Large intestine (tissue), 3 donors: ENCODE measurements around the gene CDH7. TPM values are rescaled to one million over a fixed set of nuclear protein-coding genes. Genes with fewer than 3 reads are reported as not detected.

Experiments
- DNase-seq, 2 donors: peaks; one replicate each; pipeline versions ENCODE4 v3.0.0 to v3.0.0-alpha.2; 2013
- H3K27ac ChIP-seq: one replicate; pipeline ENCODE4 v1.5.1; 2013; ENCODE audit warnings: low read length
- H3K27me3 ChIP-seq: 2 replicates; pipeline ENCODE4 v1.6.1; 2013; ENCODE audit warnings: low read length; ENCODE audit not compliant: control insufficient read depth, insufficient read depth
- H3K36me3 ChIP-seq: 2 replicates; pipeline ENCODE4 v1.6.1; 2013; ENCODE audit warnings: low read length; ENCODE audit not compliant: control insufficient read depth, insufficient read depth
- H3K4me1 ChIP-seq: one replicate; pipeline ENCODE4 v1.6.1; 2013; ENCODE audit warnings: low read length; ENCODE audit not compliant: control insufficient read depth, insufficient read depth
- H3K4me3 ChIP-seq: one replicate; pipeline ENCODE4 v1.5.1; 2013; ENCODE audit warnings: low read length
- H3K9me3 ChIP-seq: one replicate; pipeline ENCODE4 v1.6.1; 2013; ENCODE audit warnings: mild to moderate bottlenecking, low read depth, low read length, moderate library complexity; ENCODE audit not compliant: control insufficient read depth
- WGBS: methylation state at CpG from one replicate; pipeline ENCODE4 v1.1.5; 2013; ENCODE audit warnings: low lambda C conversion rate; ENCODE audit not compliant: insufficient coverage; 5-methylcytosine and 5-hydroxymethylcytosine counted together
- polyA plus RNA-seq: library from polyadenylated mRNA; unstranded; fragments of 120-200 nt; gene quantifications from one replicate; pipeline ENCODE4 v1.2.1, GENCODE V29; 2013

CDH7 gene
- polyA plus RNA-seq, 1 donor, result 0.22 TPM

DNA sequence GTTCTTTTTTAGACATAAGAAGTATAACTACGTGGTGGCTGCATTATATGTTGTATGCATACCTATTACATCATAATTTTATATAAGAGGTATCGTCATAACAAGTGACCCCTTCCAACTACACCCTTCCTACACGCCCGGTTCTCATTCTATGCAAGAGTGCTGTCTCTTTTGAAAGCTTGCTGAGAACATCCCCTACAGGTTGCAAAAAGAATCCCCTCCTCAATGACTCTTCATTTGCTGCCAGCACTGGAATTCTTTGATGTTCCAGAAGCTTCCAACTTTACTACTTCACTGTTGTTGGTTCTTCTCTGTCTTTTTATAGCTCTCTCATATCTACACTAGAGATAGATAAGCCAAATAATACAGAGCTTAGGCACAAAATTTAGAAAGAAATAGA lies 66.4 kb downstream of the CDH7 start:
- no peaks in the 10 kb centered on the region for H3K27me3 ChIP-seq
- DNase-seq, result no peak
- no CpG with 5 or more reads among the region's 4 CpGs for WGBS
- no peak overlapping the region for H3K27ac ChIP-seq
- H3K4me3 ChIP-seq, result no peak overlapping the region
- H3K36me3 ChIP-seq, result no peaks in the 10 kb centered on the region
- H3K9me3 ChIP-seq, result peaks cover 3% of the 10 kb centered on the region
- no peaks in the 10 kb centered on the region for H3K4me1 ChIP-seq

DNA sequence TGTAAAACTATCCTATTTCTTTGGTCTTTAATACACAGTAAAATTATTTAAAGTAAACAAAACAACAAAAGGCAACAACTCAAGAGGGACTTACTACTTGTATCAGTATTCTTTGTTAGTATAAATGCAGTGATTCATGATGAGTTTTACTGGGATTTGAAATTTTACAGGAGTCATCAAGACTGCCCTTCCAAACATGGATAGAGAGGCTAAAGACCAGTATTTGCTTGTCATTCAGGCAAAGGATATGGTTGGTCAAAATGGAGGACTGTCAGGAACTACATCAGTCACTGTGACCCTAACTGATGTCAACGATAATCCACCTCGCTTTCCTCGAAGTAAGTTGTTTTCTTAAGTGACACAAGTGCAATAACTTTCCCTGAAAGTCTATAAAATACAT lies 71.1 kb downstream of the CDH7 start:
- Histone ChIP-seq H3K27me3 (no peaks in the 10 kb centered on the region), H3K4me3 (no peak overlapping the region), H3K4me1 (no peaks in the 10 kb centered on the region), H3K9me3 (peaks cover 3% of the 10 kb centered on the region), H3K27ac (no peak overlapping the region), H3K36me3 (no peaks in the 10 kb centered on the region)
- no peak for DNase-seq
- no CpG with 5 or more reads among the region's 3 CpGs for WGBS

DNA sequence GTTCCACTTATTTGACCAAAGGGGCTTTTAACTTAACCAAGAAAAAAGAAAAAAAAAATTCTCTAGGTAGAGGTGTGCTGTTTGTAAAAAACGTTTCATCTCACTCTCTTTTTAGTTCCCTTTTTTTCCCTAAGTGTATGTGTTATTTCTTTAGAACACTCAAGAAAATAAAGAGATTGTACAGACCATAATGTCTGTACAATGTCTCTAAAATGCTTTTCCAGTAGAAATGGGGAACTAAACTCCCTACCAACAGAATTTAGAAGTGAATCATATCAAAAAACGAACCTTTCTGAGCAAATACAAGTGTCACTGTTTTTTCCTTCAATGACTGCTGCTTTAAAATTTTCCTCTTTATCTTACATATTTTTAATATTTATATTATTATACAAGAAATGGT lies 72.0 kb downstream of the CDH7 start:
- Histone ChIP-seq H3K27ac (no peak overlapping the region), H3K36me3 (no peaks in the 10 kb centered on the region), H3K9me3 (peaks cover 3% of the 10 kb centered on the region), H3K27me3 (no peaks in the 10 kb centered on the region), H3K4me1 (no peaks in the 10 kb centered on the region), H3K4me3 (no peak overlapping the region)
- DNase-seq, result no peak
- WGBS, result 80% methylated on average over 1 of the region's 2 CpGs

DNA sequence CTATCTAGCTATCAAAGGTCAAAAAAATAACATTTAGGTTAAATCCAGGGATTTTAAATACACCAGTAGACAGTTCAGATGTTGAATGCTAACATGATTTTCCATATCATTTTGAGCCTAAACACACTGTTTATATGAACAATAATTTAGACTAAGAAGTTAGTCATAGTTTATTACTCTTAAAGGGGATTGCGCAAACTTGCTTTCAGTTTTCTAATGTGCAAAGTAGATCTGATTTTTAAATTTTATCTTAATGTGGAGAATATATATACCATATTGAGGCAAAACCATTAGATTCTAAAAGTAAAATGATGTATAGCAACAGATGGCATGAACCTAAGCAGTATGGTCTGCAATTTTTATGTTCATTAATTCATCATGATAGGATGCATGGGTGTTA lies 76.6 kb downstream of the CDH7 start:
- no CpG with 5 or more reads among the region's 1 CpG for WGBS
- no peaks in the 10 kb centered on the region for H3K4me1 ChIP-seq
- no peaks in the 10 kb centered on the region for H3K36me3 ChIP-seq
- no peak overlapping the region for H3K27ac ChIP-seq
- H3K4me3 ChIP-seq, result no peak overlapping the region
- no peaks in the 10 kb centered on the region for H3K9me3 ChIP-seq
- no peak for DNase-seq
- no peaks in the 10 kb centered on the region for H3K27me3 ChIP-seq

DNA sequence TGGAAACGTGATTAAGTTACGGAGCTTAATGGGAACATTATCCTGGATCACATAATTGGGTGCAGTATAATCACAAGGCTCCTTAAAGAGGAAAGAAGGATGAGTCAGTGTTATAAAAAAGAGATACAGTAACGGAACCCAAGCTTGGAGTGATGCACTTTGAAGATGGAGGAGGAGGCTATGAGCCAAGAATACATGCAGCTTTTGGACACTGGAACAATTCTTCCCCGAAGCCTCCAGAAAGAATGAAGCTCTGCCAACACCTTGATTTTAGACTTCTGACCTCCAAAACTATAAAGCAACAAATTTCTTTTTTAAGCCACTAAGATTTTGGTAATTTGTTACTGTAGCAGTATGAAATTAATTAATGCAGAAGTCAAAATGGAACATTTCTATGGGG lies 85.1 kb downstream of the CDH7 start:
- Histone ChIP-seq H3K27me3 (no peaks in the 10 kb centered on the region), H3K4me3 (no peak overlapping the region), H3K36me3 (no peaks in the 10 kb centered on the region), H3K9me3 (no peaks in the 10 kb centered on the region), H3K4me1 (no peaks in the 10 kb centered on the region), H3K27ac (no peak overlapping the region)
- 100% methylated on average over 2 of the region's 4 CpGs for WGBS
- DNase-seq, result no peak

DNA sequence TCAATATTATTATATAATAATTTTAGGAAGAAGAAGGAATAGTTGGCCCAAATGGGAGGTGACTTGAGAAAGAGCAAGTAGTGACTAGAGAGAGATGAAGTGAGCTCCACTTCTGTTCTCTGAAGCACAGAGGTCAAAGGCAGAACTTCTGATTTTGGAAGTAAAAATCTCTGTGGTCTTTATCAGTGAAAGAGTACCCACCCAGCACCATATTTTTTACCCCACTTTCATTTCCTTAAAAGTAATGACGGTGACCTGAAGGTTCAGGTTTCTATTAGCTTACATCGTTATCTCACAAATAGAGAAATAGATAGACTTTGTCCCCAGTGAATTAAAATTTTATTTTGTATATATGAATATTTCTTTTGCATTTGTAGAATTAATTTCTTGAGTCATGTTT lies 95.3 kb downstream of the CDH7 start:
- no CpG with 5 or more reads among the region's 2 CpGs for whole genome bisulfite sequencing
- no peaks in the 10 kb centered on the region for H3K9me3 ChIP-seq
- H3K36me3 ChIP-seq, result no peaks in the 10 kb centered on the region
- no peak overlapping the region for H3K4me3 ChIP-seq
- H3K27ac ChIP-seq, result no peak overlapping the region
- H3K27me3 ChIP-seq, result no peaks in the 10 kb centered on the region
- no peak for DNase-seq
- H3K4me1 ChIP-seq, result no peaks in the 10 kb centered on the region

DNA sequence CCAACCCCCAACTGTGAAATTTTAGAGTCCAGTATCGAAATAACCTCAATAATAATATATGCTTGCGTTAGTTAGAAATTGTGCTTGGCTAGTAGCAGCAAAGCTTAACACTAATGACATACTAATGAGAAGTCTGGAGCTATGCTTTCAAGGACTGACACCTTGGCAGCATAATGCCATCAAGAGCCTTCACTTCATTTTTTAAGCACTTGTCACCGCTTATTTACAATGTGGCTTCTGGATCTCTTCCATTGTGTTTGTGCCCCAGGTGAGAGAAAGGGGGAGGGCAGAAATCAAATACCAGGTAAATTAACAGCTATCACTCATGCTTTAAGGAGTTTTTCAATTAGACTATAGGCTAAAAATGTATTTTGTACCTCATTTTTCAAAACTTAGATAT lies 101.5 kb downstream of the CDH7 start:
- WGBS, result 100% methylated on average over 1 of the region's 3 CpGs
- Histone ChIP-seq H3K27ac (no peak overlapping the region), H3K4me3 (no peak overlapping the region), H3K36me3 (no peaks in the 10 kb centered on the region), H3K27me3 (no peaks in the 10 kb centered on the region), H3K4me1 (no peaks in the 10 kb centered on the region), H3K9me3 (no peaks in the 10 kb centered on the region)
- no peak for DNase-seq

DNA sequence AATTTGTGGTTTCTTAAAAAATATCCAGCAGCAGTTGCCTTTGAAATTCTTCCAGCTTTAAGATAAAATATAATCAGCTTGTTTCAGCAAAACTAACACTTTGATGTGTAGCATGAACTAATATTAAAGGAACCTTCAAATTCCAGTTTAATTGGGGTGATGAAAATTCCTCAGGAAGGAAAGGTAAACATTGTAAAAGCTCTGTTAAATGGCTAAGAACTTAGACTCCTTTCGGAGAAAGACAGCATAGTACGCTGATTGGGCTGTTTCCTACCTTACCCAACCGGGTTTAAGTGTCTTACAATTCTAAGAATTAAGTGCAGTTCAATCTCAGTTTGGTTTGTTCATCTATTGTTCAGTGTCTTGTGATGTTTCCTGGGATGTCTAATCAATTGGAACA lies 108.3 kb downstream of the CDH7 start:
- Histone ChIP-seq H3K4me1 (peaks cover 8% of the 10 kb centered on the region), H3K36me3 (no peaks in the 10 kb centered on the region), H3K27ac (no peak overlapping the region), H3K27me3 (no peaks in the 10 kb centered on the region), H3K4me3 (no peak overlapping the region), H3K9me3 (no peaks in the 10 kb centered on the region)
- no CpG with 5 or more reads among the region's 3 CpGs for WGBS
- peak in 1 of 2 donors; percentile 32 for DNase-seq

DNA sequence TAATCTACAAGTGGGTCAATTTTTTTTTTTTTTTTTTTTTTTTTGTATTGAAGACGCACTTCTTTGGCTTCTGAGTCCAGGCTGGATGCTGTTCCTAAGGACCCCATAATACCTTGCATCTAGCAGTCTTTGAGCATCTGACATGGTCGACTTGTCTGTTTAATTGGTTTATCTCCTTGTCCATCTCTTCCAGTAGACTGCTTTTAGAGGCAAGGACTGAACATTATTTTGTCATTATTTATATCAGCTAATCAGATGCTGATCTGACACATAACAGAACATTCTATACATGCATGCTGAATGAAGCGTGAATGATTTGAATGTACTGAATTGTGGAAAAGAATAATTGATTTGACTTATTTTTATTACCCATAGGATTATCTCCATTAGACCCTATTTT lies 118.7 kb downstream of the CDH7 start:
- H3K4me1 ChIP-seq, result no peaks in the 10 kb centered on the region
- no peak overlapping the region for H3K4me3 ChIP-seq
- DNase-seq, result no peak
- no peak overlapping the region for H3K27ac ChIP-seq
- WGBS, result 57% methylated on average over 1 of the region's 3 CpGs
- no peaks in the 10 kb centered on the region for H3K27me3 ChIP-seq
- H3K36me3 ChIP-seq, result no peaks in the 10 kb centered on the region
- H3K9me3 ChIP-seq, result no peaks in the 10 kb centered on the region

DNA sequence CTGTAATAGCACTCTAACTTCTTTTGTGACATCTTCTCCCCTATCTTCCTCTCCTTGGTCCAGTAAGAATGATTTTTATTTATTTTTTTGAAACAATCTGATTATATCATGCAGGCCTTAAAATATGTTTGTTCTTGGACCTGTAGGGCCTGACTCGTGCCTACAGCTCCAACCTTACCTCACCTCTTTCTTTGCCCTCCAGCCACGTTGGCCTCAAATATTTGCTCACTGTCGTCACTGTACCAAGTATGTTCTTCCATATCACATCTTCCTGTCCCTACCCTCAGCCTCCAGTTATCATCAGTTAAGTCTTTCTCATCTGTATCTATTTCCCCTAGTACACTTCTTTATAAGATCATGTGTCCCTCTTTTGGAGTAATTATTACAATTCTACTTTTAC lies 125.5 kb downstream of the CDH7 start:
- 100% methylated on average over 1 of the region's 3 CpGs for WGBS
- no peaks in the 10 kb centered on the region for H3K4me1 ChIP-seq
- DNase-seq, result no peak
- no peaks in the 10 kb centered on the region for H3K9me3 ChIP-seq
- no peaks in the 10 kb centered on the region for H3K36me3 ChIP-seq
- H3K4me3 ChIP-seq, result no peak overlapping the region
- no peak overlapping the region for H3K27ac ChIP-seq
- H3K27me3 ChIP-seq, result no peaks in the 10 kb centered on the region

DNA sequence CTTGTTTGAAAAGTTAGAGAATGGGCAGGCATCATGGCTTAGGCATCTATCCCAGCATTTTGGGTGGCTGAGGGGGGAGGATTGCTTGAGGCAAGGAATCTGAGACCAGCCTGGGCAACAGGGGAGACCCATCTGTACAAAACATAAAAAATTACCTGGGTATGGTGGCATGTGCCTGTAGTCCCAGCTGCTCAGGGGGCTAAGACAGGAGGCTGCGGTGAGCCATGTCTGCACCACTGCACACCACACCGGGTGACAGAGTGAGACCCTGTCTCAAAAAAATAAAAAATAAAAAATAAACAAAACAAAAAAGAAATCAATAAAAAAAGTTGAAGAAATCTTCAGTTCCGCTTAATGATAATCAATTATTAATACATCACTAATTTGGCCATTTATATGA lies 146.5 kb downstream of the CDH7 start:
- WGBS, result 100% methylated on average over 3 of the region's 3 CpGs
- H3K9me3 ChIP-seq, result no peaks in the 10 kb centered on the region
- H3K36me3 ChIP-seq, result no peaks in the 10 kb centered on the region
- no peak overlapping the region for H3K4me3 ChIP-seq
- H3K4me1 ChIP-seq, result no peaks in the 10 kb centered on the region
- H3K27me3 ChIP-seq, result no peaks in the 10 kb centered on the region
- DNase-seq, result no peak
- no peak overlapping the region for H3K27ac ChIP-seq
